ENCODE measurements around the gene MSRB3. TPM values are rescaled to one million over a fixed set of nuclear protein-coding genes. Genes with fewer than 3 reads are reported as not detected.
"Not testable (repeated sequence)": the region's sequence is repeated elsewhere in the genome, so short reads cannot be mapped to it uniquely, and the experiment has no call there.

The MSRB3 gene
- total RNA-seq, 1 experiment from 2014 or later: 1.4 TPM

- Mint-ChIP-seq H3K4me1 (ENCODE audit: low read depth, unreplicated experiment) (peaks cover 9% of the 10 kb centered on the region), H3K27ac (ENCODE audit: unreplicated experiment) (no peak overlapping the region), H3K4me3 (ENCODE audit: low read depth, unreplicated experiment) (no peak overlapping the region), H3K36me3 (ENCODE audit: insufficient read depth, unreplicated experiment) (no peaks in the 10 kb centered on the region), H3K27me3 (ENCODE audit: unreplicated experiment) (no peaks in the 10 kb centered on the region), H3K9me3 (ENCODE audit: low read depth, unreplicated experiment) (no peaks in the 10 kb centered on the region)
- no TSS peak for BruUV-seq (replicated peaks)
- CTCF ChIA-PET: no interaction called here
- no peak for TF ChIP-seq CTCF (IDR thresholded peaks at IDR 0.05; ENCODE audit: unreplicated experiment)
- no peak for DNase-seq
- intact Hi-C loops (cut with micrococcal nuclease; ENCODE audit: unreplicated experiment): no loop called here
Observed at GRCh38 chr12:65474831-65475230, 196.3 kb downstream of the MSRB3 start.

GRCh38 chr12:65477721-65478120 lies 199.2 kb downstream of the MSRB3 start:
- no peak for TF ChIP-seq CTCF (IDR thresholded peaks at IDR 0.05; ENCODE audit: unreplicated experiment)
- no peaks in the 10 kb centered on the region for H3K36me3 Mint-ChIP-seq (ENCODE audit: insufficient read depth, unreplicated experiment)
- no peak overlapping the region for H3K27ac Mint-ChIP-seq (ENCODE audit: unreplicated experiment)
- H3K27me3 Mint-ChIP-seq (ENCODE audit: unreplicated experiment): no peaks in the 10 kb centered on the region
- H3K9me3 Mint-ChIP-seq (ENCODE audit: low read depth, unreplicated experiment): peaks cover 5% of the 10 kb centered on the region
- BruUV-seq (replicated peaks): no TSS peak
- CTCF ChIA-PET: no interaction called here
- H3K4me3 Mint-ChIP-seq (ENCODE audit: low read depth, unreplicated experiment): no peak overlapping the region
- intact Hi-C loops (cut with micrococcal nuclease; ENCODE audit: unreplicated experiment): no loop called here
- DNase-seq: no peak
- H3K4me1 Mint-ChIP-seq (ENCODE audit: low read depth, unreplicated experiment): no peaks in the 10 kb centered on the region

- H3K4me1 Mint-ChIP-seq (ENCODE audit: low read depth, unreplicated experiment): peaks cover 20% of the 10 kb centered on the region
- CTCF ChIA-PET; intact Hi-C loops (cut with micrococcal nuclease; ENCODE audit: unreplicated experiment); H3K27me3 Mint-ChIP-seq (ENCODE audit: unreplicated experiment); DNase-seq; H3K4me3 Mint-ChIP-seq (ENCODE audit: low read depth, unreplicated experiment); H3K36me3 Mint-ChIP-seq (ENCODE audit: insufficient read depth, unreplicated experiment); BruUV-seq (replicated peaks); H3K27ac Mint-ChIP-seq (ENCODE audit: unreplicated experiment): not testable (repeated sequence)
- peaks cover 18% of the 10 kb centered on the region for H3K9me3 Mint-ChIP-seq (ENCODE audit: low read depth, unreplicated experiment)
Observed at GRCh38 chr12:65483891-65484516, 205.5 kb downstream of the MSRB3 start.

DNA sequence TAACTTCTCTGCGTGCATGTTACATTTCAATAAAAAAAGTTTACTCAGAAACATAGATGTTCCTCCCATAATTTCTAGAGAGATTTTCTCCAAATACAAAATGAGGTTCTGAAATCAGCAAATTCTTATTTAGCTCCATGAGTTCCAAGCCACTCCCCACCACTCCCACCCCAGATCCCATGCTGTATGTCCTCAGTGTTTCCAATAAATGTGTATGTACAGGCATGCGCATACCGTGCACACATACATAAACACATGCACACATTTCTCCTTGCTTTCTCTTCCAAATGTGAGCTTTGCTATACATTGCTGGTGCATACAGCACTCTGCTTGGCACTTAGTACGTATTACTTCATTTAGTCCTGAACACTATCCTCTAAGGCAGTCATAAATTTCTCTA lies 209.7 kb downstream of the MSRB3 start:
- intact Hi-C loops (cut with micrococcal nuclease; ENCODE audit: unreplicated experiment): no loop called here
- no peak overlapping the region for H3K4me3 Mint-ChIP-seq (ENCODE audit: low read depth, unreplicated experiment)
- no peak for DNase-seq
- H3K4me1 Mint-ChIP-seq (ENCODE audit: low read depth, unreplicated experiment): peaks cover 45% of the 10 kb centered on the region
- peaks cover 14% of the 10 kb centered on the region for H3K9me3 Mint-ChIP-seq (ENCODE audit: low read depth, unreplicated experiment)
- no TSS peak for BruUV-seq (replicated peaks)
- TF ChIP-seq CTCF (IDR thresholded peaks at IDR 0.05; ENCODE audit: unreplicated experiment): no peak
- H3K27me3 Mint-ChIP-seq (ENCODE audit: unreplicated experiment): no peaks in the 10 kb centered on the region
- CTCF ChIA-PET: no interaction called here
- no peak overlapping the region for H3K27ac Mint-ChIP-seq (ENCODE audit: unreplicated experiment)
- no peaks in the 10 kb centered on the region for H3K36me3 Mint-ChIP-seq (ENCODE audit: insufficient read depth, unreplicated experiment)

GRCh38 chr12:65490250-65490649 lies 211.8 kb downstream of the MSRB3 start:
- Mint-ChIP-seq H3K27me3 (ENCODE audit: unreplicated experiment) (no peaks in the 10 kb centered on the region), H3K9me3 (ENCODE audit: low read depth, unreplicated experiment) (peaks cover 9% of the 10 kb centered on the region), H3K4me3 (ENCODE audit: low read depth, unreplicated experiment) (no peak overlapping the region), H3K4me1 (ENCODE audit: low read depth, unreplicated experiment) (peaks cover 58% of the 10 kb centered on the region), H3K36me3 (ENCODE audit: insufficient read depth, unreplicated experiment) (no peaks in the 10 kb centered on the region), H3K27ac (ENCODE audit: unreplicated experiment) (no peak overlapping the region)
- intact Hi-C loops (cut with micrococcal nuclease; ENCODE audit: unreplicated experiment): no loop called here
- TF ChIP-seq CTCF (IDR thresholded peaks at IDR 0.05; ENCODE audit: unreplicated experiment): no peak
- CTCF ChIA-PET: no interaction called here
- BruUV-seq (replicated peaks): no TSS peak
- peak; percentile 27 for DNase-seq
